Heart left ventricle (tissue), 16 donors: Measurements from ENCODE around the gene HDHD2. TPM values are rescaled to one million over a fixed set of nuclear protein-coding genes. Genes with fewer than 3 reads are reported as not detected.

Source experiments
- ATAC-seq, 4 donors: fragments of 200-7000 bp; cut with Tn5 transposase; one replicate each; pipeline ENCODE4 v1.9.1; 2020 to 2022; ENCODE audit warnings: moderate library complexity in 4 of 4, mild to moderate bottlenecking in 3 of 4, moderate number of reproducible peaks in 1 of 4
- DNase-seq, 5 donors: peaks; one replicate each; pipeline ENCODE4 v3.0.0-alpha.2; 2020
- H3K27ac ChIP-seq, 12 donors: fragments of 200-600 bp; sonication (generic) in 4 of 12; one replicate each; pipeline versions ENCODE4 v1.5.0 to v1.8.0; 2016 to 2022; ENCODE audit warnings: mild to moderate bottlenecking in 2 of 12
- H3K27me3 ChIP-seq, 9 donors: fragments of 200-600 bp; sonication (generic) in 2 of 9; one replicate each; pipeline versions ENCODE4 v1.5.1 to v1.8.0; 2016 to 2022; ENCODE audit warnings: mild to moderate bottlenecking in 3 of 9
- H3K36me3 ChIP-seq, 9 donors: fragments of 200-600 bp; sonication (generic) in 2 of 9; one replicate each; pipeline versions ENCODE4 v1.5.0 to v1.8.0; 2018 to 2022; ENCODE audit warnings: mild to moderate bottlenecking in 2 of 9
- H3K4me1 ChIP-seq, 12 donors: fragments of 200-600 bp; sonication (generic) in 4 of 12; one replicate each; pipeline versions ENCODE4 v1.5.0 to v1.8.0; 2016 to 2022; ENCODE audit warnings: mild to moderate bottlenecking in 3 of 12
- H3K4me3 ChIP-seq, 12 donors: fragments of 200-600 bp; sonication (generic) in 4 of 12; one replicate each; pipeline versions ENCODE4 v1.5.0 to v1.8.0; 2017 to 2022; ENCODE audit warnings: mild to moderate bottlenecking in 9 of 12, moderate library complexity in 4 of 12
- H3K9me3 ChIP-seq, 12 donors: fragments of 200-600 bp; sonication (generic) in 4 of 12; one replicate each; pipeline versions ENCODE4 v1.5.0 to v1.8.0; 2016 to 2022; ENCODE audit warnings: mild to moderate bottlenecking in 1 of 12
- POLR2A ChIP-seq, 2 donors: fragments of 450-650 bp; IDR thresholded peaks; one replicate each; pipeline ENCODE4 v1.6.1; 2017; ENCODE audit warnings: antibody characterized with exemption in 2 of 2, mild to moderate bottlenecking in 2 of 2, moderate library complexity in 2 of 2
- WGBS, 4 donors: extraction: QIAGEN DNeasy Blood & Tissue Kit in 2 of 4; methylation state at CpG; one replicate each; pipeline versions ENCODE4 v1.1.5 to v1.1.7; 2013 to 2018; 5-methylcytosine and 5-hydroxymethylcytosine counted together
- intact Hi-C, 10 donors: fragments of 100-400 bp; cut with DNase I; formaldehyde crosslinking; loops; one replicate each; pipeline versions ENCODE4 v1.11.1 to v1.14.2; 2022
- polyA plus RNA-seq, 2 donors: library from polyadenylated mRNA; stranded (reverse); fragments of 200-250 nt; gene quantifications; one replicate each; pipeline ENCODE4 v1.2.3, GENCODE V29; 2013
- total RNA-seq, 9 donors: library from RNA; depleted of rRNA in 2 of 9; stranded (reverse); fragments of >200 nt in 2 of 9; fragmentation: NEBNext Ultra II Directional in 3 of 9; extraction: Animal tissue kit (Norgen Biotek cat#: 25700) in 3 of 9; gene quantifications; one replicate each; pipeline versions ENCODE4 v1.1.0 to v1.2.4, GENCODE V29; 2016 to 2023
- TF ChIP-seq, protein P1 (sequence below), 12 donors: fragments of 200-600 bp; sonication (generic) in 4 of 12; IDR thresholded peaks; one replicate each; pipeline versions ENCODE4 v1.5.0 to v1.8.0; 2018 to 2022; ENCODE audit warnings: antibody characterized with exemption in 12 of 12, mild to moderate bottlenecking in 5 of 12
- donor health status: ischemic (EF 13 %, LVEDD 7.1; RV severe dilation, severe dysfunction).
- donor health status: healthy with polysubstance abuse.
- donor health status: DM: no; HTN: yes; CAD: no.
- donor health status: DM: no; HTN: no; CAD: no.
- donor health status: ischemic (EF 25% LVEDD 6.9; RV normal size, moderate dysfunction).
- donor health status: ischemic (EF 25% LVEDD 5.7; RV mildly dilated, moderate dysfunction).
- donor health status: healthy.
- donor health status: DM: yes; HTN: yes; CAD: no.
- donor health status: ischemic (EF 35%, LVEDD 5.7; RV mildly dilated, moderate dysfunction).
- donor health status: nonischemic (EF 11% LVEDD 7.7; RV severe dilation, severe dysfunction).
- donor health status: DM: yes; HTN: yes; CAD: no.
- donor health status: PGD.
- donor health status: ischemic (EF 29% LVEDD 5.4; RV normal size, mild dysfunction).
- donor health status: nonischemic (EF 23%, LVEDD 6.1; RV moderate dilation, normal function).

HDHD2 gene
- total and polyA plus RNA-seq, 11 donors, result 15.8 to 50.8 (median 38.0) TPM

- TF ChIP-seq POLR2A (IDR thresholded peaks at IDR 0.05), result no peak
- TF ChIP-seq, protein P1, sequence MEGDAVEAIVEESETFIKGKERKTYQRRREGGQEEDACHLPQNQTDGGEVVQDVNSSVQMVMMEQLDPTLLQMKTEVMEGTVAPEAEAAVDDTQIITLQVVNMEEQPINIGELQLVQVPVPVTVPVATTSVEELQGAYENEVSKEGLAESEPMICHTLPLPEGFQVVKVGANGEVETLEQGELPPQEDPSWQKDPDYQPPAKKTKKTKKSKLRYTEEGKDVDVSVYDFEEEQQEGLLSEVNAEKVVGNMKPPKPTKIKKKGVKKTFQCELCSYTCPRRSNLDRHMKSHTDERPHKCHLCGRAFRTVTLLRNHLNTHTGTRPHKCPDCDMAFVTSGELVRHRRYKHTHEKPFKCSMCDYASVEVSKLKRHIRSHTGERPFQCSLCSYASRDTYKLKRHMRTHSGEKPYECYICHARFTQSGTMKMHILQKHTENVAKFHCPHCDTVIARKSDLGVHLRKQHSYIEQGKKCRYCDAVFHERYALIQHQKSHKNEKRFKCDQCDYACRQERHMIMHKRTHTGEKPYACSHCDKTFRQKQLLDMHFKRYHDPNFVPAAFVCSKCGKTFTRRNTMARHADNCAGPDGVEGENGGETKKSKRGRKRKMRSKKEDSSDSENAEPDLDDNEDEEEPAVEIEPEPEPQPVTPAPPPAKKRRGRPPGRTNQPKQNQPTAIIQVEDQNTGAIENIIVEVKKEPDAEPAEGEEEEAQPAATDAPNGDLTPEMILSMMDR (IDR thresholded peaks at IDR 0.05), result peak; percentile 64 to 84 (median 72)
- Histone ChIP-seq H3K27ac (no peak overlapping the region), H3K9me3 (no peaks in the 10 kb centered on the region), H3K27me3 (no peaks in the 10 kb centered on the region), H3K4me3 (no peak overlapping the region), H3K4me1 (peaks cover 0 to 5% (median 0%) of the 10 kb centered on the region in 12 donors), H3K36me3 (peaks cover 0 to 26% (median 13%) of the 10 kb centered on the region in 9 donors)
- 30 to 32% (median 31%) methylated on average over 12 of the region's 12 CpGs for WGBS, 4 donors
- ATAC-seq (peak in 3 of 4 donors; percentile 47 to 79 (median 59)), DNase-seq (peak in 3 of 5 donors; percentile 20 to 31 (median 25))
- intact Hi-C loops, result loop anchor here (1.0 to 10.0 kb wide), 8 partner anchors 102 to 654 kb away; no protein-coding TSS in a partner anchor
Observed at GRCh38 chr18:47100212-47100831, 50.0 kb downstream of the HDHD2 start.

- Histone ChIP-seq H3K36me3 (peaks cover 0 to 5% (median 0%) of the 10 kb centered on the region in 9 donors), H3K9me3 (no peaks in the 10 kb centered on the region), H3K4me3 (no peak overlapping the region), H3K27ac (no peak overlapping the region), H3K27me3 (no peaks in the 10 kb centered on the region), H3K4me1 (peaks cover 0 to 5% (median 0%) of the 10 kb centered on the region in 12 donors)
- TF ChIP-seq, protein P1 (IDR thresholded peaks at IDR 0.05), result no peak
- TF ChIP-seq POLR2A (IDR thresholded peaks at IDR 0.05), result no peak
- intact Hi-C loops, result loop anchor here in 1 of 10 donors (5.0 kb wide), 1 partner anchor 651 kb away; no protein-coding TSS in a partner anchor
- no peak for DNase-seq
- WGBS, 4 donors, result 80 to 89% (median 84%) methylated on average over 3 of the region's 3 CpGs
- ATAC-seq, result no peak
Observed at GRCh38 chr18:47095810-47096209, 54.5 kb downstream of the HDHD2 start.

DNA sequence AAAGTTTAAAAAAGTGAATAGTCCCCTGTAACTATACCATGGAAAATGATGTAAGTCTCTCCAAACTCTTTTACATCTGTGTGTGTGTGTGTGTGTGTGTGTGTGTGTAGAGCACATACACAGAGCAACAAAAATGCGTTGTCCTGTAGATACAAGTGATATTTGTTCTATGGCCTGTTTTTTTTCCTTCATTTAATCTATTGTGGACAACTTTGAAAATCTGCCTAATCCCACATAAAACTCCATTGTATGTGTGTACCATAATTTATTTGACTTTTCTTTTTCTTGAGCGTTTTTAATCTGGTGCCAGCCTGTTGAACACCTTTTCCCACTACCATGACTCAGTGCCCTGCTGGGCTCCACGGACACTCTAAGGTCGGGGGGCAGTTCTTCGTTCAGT, 62.6 kb downstream of the HDHD2 start:
- no peaks in the 10 kb centered on the region for H3K36me3 ChIP-seq
- H3K27me3 ChIP-seq, result no peaks in the 10 kb centered on the region
- WGBS, 4 donors, result 92 to 95% (median 93%) methylated on average over 5 of the region's 5 CpGs
- H3K9me3 ChIP-seq, result no peaks in the 10 kb centered on the region
- no peaks in the 10 kb centered on the region for H3K4me1 ChIP-seq
- ATAC-seq, result no peak
- DNase-seq, result no peak
- TF ChIP-seq POLR2A (IDR thresholded peaks at IDR 0.05), result no peak
- TF ChIP-seq, protein P1 (IDR thresholded peaks at IDR 0.05), result no peak
- intact Hi-C loops, result no loop called here
- no peak overlapping the region for H3K27ac ChIP-seq
- H3K4me3 ChIP-seq, result no peak overlapping the region

DNA sequence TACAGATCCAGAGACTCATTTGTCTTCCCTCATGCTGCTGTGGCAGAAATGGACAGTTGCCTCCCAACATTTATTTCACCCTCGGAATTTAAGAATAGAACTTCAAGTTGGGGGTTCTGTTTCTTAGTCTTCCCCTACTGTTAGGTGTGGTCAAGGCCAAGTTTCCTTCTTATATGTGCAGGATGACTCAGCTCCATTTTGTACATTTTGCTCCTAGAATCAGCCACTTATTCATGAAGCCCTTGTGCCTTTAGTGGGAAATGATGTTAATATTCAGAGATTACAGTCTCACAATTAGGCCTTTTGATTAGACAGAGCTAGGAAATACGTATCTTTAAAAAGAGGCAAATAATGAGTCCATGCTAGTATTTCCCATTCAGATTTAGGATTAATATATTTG, 68.7 kb downstream of the HDHD2 start:
- Histone ChIP-seq H3K9me3 (no peaks in the 10 kb centered on the region), H3K36me3 (peaks cover 0 to 5% (median 0%) of the 10 kb centered on the region in 9 donors), H3K4me1 (no peaks in the 10 kb centered on the region), H3K27ac (no peak overlapping the region), H3K27me3 (no peaks in the 10 kb centered on the region), H3K4me3 (no peak overlapping the region)
- intact Hi-C loops, result no loop called here
- TF ChIP-seq POLR2A (IDR thresholded peaks at IDR 0.05), result no peak
- TF ChIP-seq, protein P1 (IDR thresholded peaks at IDR 0.05), result no peak
- ATAC-seq (no peak), DNase-seq (no peak)
- WGBS, 4 donors, result 89 to 96% (median 92%) methylated on average over 2 of the region's 2 CpGs
